ENCODE data around the gene LRRC8D. TPM values are rescaled to one million over a fixed set of nuclear protein-coding genes. Genes with fewer than 3 reads are reported as not detected.

The LRRC8D gene
- total RNA-seq, 1 donor from 2014 or later, result 10.0 TPM

DNA sequence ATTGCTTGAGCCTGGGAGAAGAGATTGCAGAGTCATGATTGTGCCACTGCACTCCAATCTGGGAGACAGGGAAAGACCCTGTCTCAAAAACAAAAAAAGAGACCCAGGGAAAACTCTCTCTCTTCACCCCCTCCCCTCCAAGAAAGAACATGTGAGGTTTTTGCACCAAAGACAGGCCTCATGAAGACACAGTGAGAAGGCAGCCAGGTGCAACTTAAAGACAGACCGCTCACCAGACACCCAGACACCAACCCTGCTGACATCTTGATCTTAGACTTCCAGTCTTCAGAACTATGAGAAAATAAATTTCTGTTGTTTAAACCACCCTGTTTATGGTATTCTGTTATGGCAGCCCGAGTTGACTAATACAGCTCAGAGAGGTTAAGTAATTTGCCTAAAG lies 13.3 kb upstream of the LRRC8D start:
- no peak for DNase-seq (ENCODE audit: low read depth in 2 of 2)

- DNase-seq (ENCODE audit: low read depth in 2 of 2), result no peak
Observed at GRCh38 chr1:89807983-89808382, 12.8 kb upstream of the LRRC8D start.

GRCh38 chr1:89808441-89809117 lies 12.3 kb upstream of the LRRC8D start:
- DNase-seq (ENCODE audit: low read depth in 2 of 2), result peak in 1 of 2 donors; percentile 11

- DNase-seq (ENCODE audit: low read depth in 2 of 2), result no peak
Observed at GRCh38 chr1:89809556-89809955, 11.3 kb upstream of the LRRC8D start.

GRCh38 chr1:89810302-89810701 lies 10.5 kb upstream of the LRRC8D start:
- DNase-seq (ENCODE audit: low read depth in 2 of 2), result no peak

DNA sequence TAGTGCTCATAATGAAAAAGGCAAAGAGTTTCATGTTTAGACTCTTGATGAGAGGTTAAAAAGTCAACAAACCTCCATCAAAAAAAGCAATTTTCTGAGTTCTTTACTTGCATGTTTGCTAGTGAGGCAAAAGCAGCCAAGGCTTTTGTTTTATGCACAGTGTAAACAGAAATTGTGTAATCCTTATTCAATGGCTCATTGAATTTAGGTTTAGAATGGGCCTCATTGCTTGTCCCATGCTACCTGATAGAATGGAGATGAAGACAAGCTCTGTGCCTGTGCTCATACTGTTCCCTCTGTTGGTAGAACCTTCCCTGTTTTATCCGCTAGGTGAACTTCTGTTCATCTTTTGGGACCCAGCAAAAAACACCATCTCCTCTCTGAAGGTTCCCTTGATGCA lies 10.0 kb upstream of the LRRC8D start:
- no peak for DNase-seq (ENCODE audit: low read depth in 2 of 2)

DNA sequence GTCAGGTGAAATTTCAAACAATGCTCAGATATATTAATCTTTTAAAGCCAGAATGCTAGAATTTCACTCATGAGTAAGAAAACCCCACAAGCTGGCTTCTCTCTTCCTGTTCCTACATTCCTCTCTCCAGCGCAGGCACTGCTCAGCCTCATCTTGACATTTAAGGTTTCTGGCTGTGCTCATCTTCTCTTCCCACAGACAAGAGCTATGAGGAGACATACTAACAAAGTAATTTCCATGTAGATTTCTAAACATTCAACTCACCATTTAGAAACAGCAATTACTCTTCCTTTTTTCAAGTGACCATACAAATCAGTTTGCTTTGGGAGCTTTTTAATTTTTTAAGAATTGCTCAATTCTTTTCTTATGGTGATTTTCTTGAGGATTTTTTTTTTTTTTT lies 7.8 kb upstream of the LRRC8D start:
- no peak for DNase-seq (ENCODE audit: low read depth in 2 of 2)

DNA sequence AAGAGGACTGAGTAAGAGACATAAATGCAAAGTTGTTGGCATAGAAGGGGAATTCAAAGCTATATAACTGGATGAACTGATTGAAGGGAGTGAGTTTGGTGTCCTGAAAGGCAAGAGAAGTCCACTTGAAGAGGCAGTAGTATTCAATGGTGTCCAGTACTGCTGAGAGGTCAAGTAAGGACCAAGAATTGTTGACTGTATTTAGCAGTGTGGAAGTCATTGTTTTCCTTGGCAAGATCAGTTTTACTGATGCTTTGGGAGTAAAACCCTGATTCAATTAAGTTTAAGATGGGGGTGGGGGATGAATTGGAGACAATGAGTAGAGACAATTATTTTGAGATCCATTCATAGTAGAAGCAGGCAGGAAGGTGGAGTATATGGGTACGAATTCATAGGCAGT lies 5.8 kb upstream of the LRRC8D start:
- peak in 1 of 2 donors; percentile 27 for DNase-seq (ENCODE audit: low read depth in 2 of 2)

DNA sequence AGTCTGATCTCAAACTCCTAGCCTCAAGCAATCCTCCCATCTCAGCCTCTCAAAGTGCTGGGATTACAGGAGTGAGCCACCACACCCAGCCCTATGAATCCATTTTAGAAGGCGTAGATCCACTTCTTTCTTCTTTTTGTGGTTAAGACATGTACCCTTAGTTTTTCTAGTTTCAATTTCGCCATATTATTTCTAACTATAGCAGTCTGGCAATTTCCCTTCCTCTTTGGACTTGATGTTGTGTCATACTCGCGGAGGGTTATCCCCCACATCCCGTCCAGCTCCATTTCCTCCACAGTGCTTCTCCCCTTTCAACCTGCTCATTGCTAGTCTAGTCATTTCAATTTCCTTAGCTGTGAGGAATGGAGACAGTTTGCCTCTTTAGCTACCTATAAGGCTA lies 5.2 kb upstream of the LRRC8D start:
- no peak for DNase-seq (ENCODE audit: low read depth in 2 of 2)

DNA sequence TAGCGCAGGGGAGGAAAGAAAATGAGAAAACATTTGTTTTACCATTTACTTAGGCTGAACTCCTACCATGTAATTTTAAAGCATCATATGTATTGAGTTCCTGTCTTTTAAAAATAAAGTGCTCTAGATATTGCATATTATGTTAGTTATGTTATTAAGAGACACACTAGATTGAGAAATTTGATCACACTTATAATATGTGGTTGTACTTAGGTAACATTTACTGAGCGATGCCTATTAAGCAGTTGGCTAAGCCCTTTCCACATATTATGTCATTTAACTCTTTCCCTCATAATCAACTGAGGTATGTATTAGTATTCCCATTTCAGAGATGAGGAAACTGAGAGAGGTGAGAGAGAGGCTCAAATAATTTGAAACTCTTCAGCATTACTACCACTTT lies 4.5 kb upstream of the LRRC8D start:
- no peak for DNase-seq (ENCODE audit: low read depth in 2 of 2)

DNA sequence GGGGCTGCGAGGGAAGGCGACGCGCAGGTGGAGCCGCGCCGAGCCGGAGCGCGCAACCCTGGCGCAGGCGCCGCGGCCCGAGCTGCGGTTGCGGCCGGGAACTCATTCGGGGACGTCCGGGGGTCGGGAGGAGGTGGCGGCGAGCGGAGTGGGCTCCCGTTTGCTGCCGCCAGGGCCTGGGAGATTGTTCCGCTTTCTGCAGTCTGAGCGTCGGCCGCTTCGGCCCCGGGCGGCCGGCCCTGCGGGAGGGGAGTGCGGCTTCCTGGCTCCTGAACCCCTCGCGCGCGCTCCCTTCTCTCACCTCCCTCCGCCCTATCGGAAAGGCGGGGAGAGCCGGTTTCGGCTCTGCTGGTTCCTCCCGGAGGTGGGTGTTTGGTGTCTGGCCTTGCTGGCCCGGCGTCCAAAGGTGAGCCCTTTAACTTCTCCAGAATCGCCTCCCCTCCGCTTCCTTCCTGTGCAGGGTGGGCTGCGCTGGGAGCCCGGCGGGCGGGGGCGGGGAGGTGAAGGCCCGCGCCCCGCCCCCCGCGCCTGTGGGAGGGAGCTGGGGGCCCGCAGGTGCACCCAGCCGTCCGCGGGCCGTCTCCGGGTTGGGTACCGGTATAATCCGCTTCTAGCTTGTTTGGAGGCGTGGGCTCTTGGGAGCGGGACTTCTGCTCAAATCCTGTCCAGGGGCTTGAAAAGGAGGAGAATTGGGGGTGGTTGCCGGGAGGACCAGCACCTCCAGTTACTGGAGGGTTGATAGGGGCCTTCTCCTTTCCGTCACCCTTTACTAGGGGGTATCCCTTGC lies 683 bp downstream of the LRRC8D start:
- peak in 1 of 2 donors; percentile 38 for DNase-seq (ENCODE audit: low read depth in 2 of 2)

DNA sequence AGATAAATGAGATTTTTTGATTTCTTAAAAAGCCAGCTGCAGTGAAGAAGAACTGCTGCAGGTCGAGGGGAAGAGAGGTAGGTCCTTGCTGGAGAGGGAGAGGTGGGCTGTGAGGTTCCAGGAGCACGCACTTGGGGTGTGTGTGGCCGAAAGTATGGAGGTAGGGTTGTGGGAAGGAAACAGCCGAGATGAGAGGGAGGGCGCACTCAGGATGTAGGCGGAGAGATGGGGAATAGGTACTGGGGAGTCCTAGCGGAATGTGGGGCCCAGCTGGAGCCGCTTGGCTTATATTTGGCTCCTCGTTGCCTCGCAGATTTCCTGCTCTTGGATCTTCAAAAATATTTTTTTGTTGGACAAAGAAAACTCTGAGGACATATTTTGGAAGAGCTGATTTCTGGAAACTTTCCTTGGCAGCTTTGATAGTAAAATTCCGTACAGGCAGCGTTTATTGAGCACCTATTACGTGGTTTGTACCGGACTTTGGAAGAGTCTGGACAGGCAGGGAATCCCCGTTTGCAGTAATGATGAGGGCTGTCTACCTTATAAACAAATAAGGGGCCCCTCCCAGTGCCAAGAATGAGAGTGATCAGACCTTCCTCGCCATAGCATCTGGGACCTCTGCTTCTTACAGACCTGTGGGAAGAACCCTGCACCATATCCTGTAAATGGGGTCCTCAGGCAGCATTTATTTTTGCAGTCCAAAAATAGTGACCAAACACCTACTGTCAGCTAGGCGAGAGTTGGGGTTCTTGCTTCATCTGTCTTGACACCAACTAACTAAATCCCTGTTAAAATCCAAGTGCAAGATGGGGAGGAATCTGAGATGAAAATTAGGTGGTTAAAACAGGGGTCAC lies 1.5 kb downstream of the LRRC8D start:
- DNase-seq (ENCODE audit: low read depth in 2 of 2), result no peak

DNA sequence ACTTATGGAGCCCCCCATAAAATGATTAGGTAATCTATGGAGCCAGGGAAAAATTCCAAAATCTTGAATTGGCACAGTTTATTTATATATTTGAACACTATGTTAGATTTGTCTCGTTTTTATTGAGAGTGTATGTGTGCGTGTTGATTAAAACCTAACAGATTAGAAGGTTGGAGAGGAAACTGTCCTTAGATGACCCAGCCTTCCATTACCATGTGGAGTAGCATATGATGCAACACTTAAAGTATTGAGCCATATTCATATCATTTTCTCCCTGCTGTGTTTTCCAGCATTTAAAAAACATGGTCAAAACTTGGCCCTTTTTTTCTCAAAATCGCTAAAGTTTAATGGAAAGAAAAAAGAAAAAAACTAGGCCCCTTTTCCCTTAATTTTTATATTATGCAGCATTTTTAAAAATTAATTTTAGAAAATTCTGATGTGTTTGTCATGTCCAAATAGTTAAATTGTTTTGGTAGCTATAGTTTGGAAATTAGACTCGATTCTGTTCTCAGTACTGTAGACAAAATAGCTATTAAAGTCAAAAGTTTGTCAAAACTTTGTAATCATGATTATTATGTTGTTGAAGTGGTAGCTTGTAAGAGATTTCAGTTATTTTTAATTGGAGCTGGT lies 2.3 kb downstream of the LRRC8D start:
- no peak for DNase-seq (ENCODE audit: low read depth in 2 of 2)

DNA sequence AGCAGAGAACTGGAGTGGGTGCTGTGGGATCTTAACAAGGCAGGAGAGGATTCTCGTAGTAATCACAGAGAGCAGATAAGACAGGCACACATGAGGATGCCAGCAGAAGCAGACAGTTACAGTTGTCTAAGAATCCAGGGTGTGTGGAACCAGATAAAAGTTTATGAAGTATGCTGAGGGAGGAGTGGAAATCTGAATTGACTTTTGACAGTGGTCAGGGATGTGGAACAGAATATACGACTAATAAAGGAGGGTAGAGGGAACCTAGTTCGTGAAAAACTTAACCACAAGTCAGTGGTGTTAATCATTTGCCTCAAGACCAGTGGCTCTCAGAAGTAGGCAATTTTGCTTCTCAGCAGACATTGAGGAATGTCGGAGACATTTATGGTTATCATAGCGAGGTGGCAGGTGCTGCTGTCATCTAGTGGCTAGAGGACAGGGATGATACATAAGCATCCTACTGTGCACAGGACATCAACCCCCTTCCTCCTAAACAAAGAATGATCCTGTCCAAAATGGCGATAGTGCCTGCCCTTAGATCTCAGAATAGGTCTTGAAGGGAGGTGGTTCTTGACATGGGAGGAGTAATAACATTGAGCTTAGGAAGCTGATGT lies 3.0 kb downstream of the LRRC8D start:
- no peak for DNase-seq (ENCODE audit: low read depth in 2 of 2)

GRCh38 chr1:89826594-89826993 lies 5.8 kb downstream of the LRRC8D start:
- DNase-seq (ENCODE audit: low read depth in 2 of 2), result no peak

GRCh38 chr1:89827330-89827729 lies 6.5 kb downstream of the LRRC8D start:
- DNase-seq (ENCODE audit: low read depth in 2 of 2), result no peak

DNA sequence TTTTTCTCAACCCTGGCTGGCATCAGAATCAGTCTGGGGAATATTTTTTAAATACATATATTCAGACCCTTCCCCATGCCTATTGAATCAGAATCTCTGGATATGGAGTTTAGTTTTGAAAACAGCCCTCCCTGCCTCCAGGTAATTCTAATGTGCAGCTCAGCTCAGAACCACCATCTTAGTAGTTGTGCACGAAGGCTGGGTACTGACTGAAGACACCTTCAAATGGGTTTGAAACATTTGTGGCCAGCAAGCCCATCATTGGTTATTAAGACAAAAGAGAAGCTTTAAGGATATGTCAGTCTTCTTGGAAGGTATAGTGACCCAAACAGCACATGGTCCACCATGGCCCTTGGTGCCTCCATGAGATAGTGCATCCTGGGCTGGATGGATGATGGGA lies 7.1 kb downstream of the LRRC8D start:
- no peak for DNase-seq (ENCODE audit: low read depth in 2 of 2)

- no peak for DNase-seq (ENCODE audit: low read depth in 2 of 2)
Observed at GRCh38 chr1:89829186-89829585, 8.4 kb downstream of the LRRC8D start.

DNA sequence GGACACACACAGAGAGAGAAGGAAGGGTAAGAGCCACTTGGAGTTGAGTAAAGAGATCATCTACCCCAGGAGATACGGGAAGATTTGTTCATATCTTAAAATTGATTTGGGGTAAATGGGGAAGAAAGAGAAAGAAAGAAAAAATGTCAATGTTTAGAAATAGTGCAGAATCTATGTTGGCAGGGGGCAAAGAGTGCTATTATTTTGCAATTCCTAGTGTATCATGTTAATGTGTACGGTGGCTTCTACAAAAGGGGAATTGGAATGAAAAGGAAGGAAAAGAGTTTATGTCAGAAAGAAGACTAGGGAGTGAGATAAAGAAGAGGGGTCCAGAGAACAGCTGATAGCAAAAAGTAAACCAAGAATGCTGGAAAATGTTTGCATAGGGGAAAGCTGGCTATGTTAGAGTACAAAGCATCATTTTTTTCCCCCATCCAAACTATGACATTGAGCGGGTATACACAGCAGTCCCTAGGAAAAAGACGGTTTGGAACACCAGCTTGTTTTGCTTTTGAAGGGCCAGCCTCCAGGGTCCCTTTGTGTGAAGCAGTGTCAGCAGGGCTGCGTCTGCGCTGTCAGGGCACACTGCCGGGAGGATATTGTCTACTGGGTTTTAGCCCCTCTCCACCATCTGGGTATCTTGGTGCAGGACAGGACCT lies 10.8 kb downstream of the LRRC8D start:
- no peak for DNase-seq (ENCODE audit: low read depth in 2 of 2)

DNA sequence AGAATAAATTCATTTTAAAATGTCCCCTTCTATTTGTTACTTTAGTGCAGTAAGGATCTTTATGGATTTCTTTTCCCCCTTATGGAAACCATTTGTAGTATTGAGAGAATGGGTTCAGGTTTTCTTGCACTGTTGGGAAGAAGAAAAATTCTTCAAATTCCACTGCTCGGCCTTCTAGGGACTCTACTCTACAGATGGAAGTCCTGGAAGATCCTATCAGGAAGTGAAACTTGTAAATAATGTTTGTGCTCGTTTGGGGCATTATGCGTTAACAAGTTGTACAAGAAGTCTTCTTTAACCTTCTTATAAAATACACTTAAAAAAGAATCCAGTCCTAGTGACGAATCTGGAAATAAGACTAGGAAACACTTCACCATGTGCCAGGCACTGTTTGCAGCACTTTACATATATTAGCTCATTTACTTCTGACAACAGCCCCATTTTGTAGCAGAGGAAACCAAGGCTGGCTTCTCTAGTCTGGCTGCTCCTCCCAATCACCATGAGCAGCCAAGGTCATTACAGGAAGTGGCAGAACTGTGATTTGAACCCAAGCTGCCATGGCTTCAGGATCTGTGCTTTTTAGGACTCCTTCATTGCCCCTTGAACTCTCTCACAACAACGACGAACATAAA lies 11.8 kb downstream of the LRRC8D start:
- no peak for DNase-seq (ENCODE audit: low read depth in 2 of 2)

Data from dermis microvascular lymphatic vessel endothelial cell (primary cell).